ENCODE results near the gene ZC3H4.

ZC3H4 gene

DNA sequence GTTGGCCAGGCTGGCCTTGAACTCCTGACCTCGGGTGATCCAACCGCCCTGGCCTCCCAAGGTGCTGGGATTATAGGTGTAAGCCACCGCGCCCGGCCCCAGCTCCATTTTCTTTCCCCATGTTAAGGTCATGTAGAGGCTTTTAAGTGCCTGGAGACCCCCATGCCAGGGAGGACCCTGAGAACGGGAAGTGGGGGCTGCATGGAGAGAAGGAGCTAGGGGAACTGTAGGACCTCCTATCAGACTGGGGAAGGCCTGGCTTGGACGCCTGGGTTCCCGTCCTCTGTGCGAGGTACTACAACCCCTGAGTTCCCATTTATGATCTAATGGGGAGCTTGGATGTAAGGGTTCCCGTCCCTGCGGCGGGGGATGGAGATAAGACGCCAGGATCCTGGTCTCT lies 94.7 kb downstream of the ZC3H4 start:
- DNase-seq: no peak

All from DMS79 (cell line).